Measurements from ENCODE around the gene SNX8.
"Not testable (repeated sequence)": the region's sequence is repeated elsewhere in the genome, so short reads cannot be mapped to it uniquely, and the experiment has no call there.

SNX8 gene

GRCh38 chr7:2290877-2291276 is 23.4 kb downstream of the SNX8 start:
- no peak for DNase-seq (ENCODE audit: low read depth in 2 of 2)

- DNase-seq (ENCODE audit: low read depth in 2 of 2): no peak
Observed at GRCh38 chr7:2289621-2290020, 24.6 kb downstream of the SNX8 start.

GRCh38 chr7:2289111-2289586 is 25.1 kb downstream of the SNX8 start:
- no peak for DNase-seq (ENCODE audit: low read depth in 2 of 2)

GRCh38 chr7:2288503-2288902 is 25.7 kb downstream of the SNX8 start:
- DNase-seq (ENCODE audit: low read depth in 2 of 2): no peak

GRCh38 chr7:2287745-2288144 is 26.5 kb downstream of the SNX8 start:
- DNase-seq (ENCODE audit: low read depth in 2 of 2): no peak

- DNase-seq (ENCODE audit: low read depth in 2 of 2): no peak
Observed at GRCh38 chr7:2283074-2283473, 31.2 kb downstream of the SNX8 start.

GRCh38 chr7:2282185-2282751 is 32.0 kb downstream of the SNX8 start:
- DNase-seq (ENCODE audit: low read depth in 2 of 2): no peak

- DNase-seq (ENCODE audit: low read depth in 2 of 2): peak in 1 of 2 experiments; percentile 21
Observed at GRCh38 chr7:2281541-2281940, 32.7 kb downstream of the SNX8 start.

- DNase-seq (ENCODE audit: low read depth in 2 of 2): no peak
Observed at GRCh38 chr7:2280424-2280823, 33.8 kb downstream of the SNX8 start.

- DNase-seq (ENCODE audit: low read depth in 2 of 2): no peak
Observed at GRCh38 chr7:2279896-2280295, 34.3 kb downstream of the SNX8 start.

GRCh38 chr7:2278026-2278425 is 36.2 kb downstream of the SNX8 start:
- DNase-seq (ENCODE audit: low read depth in 2 of 2): no peak

GRCh38 chr7:2276107-2276506 is 38.1 kb downstream of the SNX8 start:
- DNase-seq (ENCODE audit: low read depth in 2 of 2): no peak

- DNase-seq (ENCODE audit: low read depth in 2 of 2): no peak
Observed at GRCh38 chr7:2275101-2275500, 39.1 kb downstream of the SNX8 start.

- DNase-seq (ENCODE audit: low read depth in 2 of 2): no peak
Observed at GRCh38 chr7:2274666-2275065, 39.6 kb downstream of the SNX8 start.

- DNase-seq (ENCODE audit: low read depth in 2 of 2): no peak
Observed at GRCh38 chr7:2273866-2274265, 40.4 kb downstream of the SNX8 start.

- DNase-seq (ENCODE audit: low read depth in 2 of 2): no peak
Observed at GRCh38 chr7:2272031-2272430, 42.2 kb downstream of the SNX8 start.

GRCh38 chr7:2271273-2272026 is 42.8 kb downstream of the SNX8 start:
- DNase-seq (ENCODE audit: low read depth in 2 of 2): no peak

- DNase-seq (ENCODE audit: low read depth in 2 of 2): no peak
Observed at GRCh38 chr7:2270495-2270894, 43.7 kb downstream of the SNX8 start.

GRCh38 chr7:2269991-2270460 is 44.2 kb downstream of the SNX8 start:
- no peak for DNase-seq (ENCODE audit: low read depth in 2 of 2)

GRCh38 chr7:2269089-2269990 is 44.9 kb downstream of the SNX8 start:
- DNase-seq (ENCODE audit: low read depth in 2 of 2): not testable (repeated sequence)

GRCh38 chr7:2266911-2267310 is 47.3 kb downstream of the SNX8 start:
- DNase-seq (ENCODE audit: low read depth in 2 of 2): no peak

- no peak for DNase-seq (ENCODE audit: low read depth in 2 of 2)
Observed at GRCh38 chr7:2264158-2264557, 50.1 kb downstream of the SNX8 start.

Measured in fibroblast of skin of left quadriceps (primary cell).